SIG-M5 treated with dmso at 0.1 percent for 504 hours (cell line): ENCODE data around the gene ERCC6L2.
A peak's percentile ranks its signal among the peaks of the same experiment; 100 is the strongest.

ENCODE experiments used
- DNase-seq: peaks from one replicate; lab custom pipeline; 2025; ENCODE audit not compliant: unreplicated experiment; lab: John Stamatoyannopoulos, UW

ERCC6L2 gene

DNA sequence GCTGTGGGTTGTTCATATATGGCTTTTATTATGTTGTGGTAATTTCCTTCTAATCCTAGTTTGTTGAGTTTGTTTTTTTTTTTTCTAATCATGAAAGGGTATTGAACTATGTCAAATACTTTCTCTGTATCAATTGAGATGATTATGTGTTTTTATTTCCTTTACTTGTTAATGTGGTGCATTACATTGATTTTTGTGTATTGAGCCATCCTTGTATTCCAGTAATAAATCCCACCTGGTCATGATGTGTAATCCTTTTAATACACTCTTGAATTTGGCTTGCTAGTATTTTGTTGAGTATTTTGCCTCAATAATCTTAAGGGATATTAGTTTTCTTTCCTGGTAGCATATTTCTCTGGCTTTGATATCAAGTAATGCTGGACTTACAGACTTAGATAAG is 13.1 kb upstream of the ERCC6L2 start:
- DNase-seq: no peak

DNA sequence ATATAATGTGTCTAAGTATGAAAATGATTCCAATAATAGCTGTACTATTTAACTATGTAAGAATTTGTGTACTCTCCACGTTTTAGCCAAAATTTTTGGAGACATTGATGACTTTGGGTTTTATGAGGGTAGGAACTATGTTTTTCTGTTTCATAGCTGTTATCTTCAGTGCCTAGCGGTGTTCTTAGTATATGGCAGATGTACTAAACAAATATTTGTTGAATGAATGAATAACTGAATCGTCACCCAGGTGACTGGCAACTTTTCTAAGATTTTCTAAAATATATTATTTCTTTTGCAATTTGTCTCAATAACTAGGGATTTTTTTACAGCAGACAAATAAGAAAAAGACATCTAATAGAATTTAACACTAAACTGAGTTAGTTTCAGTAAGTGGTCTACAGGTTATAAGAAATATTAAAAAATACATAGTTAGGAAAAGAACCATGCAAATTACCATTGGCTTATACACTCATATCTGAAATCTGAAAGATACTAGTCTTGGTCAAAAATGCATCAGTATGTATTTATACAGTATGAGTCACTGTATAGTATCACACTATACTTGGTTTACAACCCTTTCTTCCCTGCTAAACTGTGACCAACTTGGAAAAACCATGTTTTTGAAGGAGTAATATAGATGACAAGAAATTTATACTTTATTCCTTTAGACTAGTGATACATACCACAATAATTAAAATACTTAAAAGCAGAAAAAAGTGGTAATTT is 10.5 kb upstream of the ERCC6L2 start:
- no peak for DNase-seq

DNA sequence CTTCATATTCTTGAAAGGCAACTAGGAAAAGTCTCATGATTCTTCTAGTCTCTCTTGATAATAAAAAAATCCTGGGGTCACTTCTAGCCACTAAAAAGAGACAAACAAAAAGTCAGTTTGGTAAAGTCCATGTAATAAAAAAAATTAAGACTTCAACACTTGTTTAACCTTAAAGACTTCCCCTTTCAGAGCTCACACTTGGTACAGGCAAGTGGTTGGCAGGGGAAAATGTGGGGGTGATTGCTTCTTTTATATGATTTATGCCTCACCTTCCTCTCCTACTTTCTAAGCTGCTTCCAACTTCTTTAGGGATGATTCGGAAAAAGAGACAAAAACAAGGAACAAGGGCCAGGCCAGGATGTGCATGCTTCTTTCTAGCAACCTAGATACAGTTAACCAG is 5.1 kb upstream of the ERCC6L2 start:
- DNase-seq: no peak

DNA sequence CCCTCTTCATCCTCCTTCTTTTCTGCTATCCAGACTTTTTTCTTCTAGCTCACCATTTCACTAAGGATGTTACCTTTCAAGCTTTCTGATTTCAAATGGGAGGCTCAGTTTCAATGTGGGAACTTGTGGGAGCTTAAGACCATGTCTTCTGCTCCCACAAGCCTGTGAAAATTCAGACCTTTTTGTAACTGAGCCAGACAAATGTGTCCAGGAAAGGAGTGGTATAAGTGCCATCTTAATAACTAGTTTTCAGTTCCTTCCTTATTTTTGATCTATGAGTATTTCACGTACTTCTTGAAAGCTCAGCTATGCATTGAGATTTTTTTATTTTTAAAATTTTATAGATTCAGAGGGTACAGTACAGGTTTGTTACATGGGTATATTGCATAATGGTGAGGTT is 4.6 kb upstream of the ERCC6L2 start:
- no peak for DNase-seq

DNA sequence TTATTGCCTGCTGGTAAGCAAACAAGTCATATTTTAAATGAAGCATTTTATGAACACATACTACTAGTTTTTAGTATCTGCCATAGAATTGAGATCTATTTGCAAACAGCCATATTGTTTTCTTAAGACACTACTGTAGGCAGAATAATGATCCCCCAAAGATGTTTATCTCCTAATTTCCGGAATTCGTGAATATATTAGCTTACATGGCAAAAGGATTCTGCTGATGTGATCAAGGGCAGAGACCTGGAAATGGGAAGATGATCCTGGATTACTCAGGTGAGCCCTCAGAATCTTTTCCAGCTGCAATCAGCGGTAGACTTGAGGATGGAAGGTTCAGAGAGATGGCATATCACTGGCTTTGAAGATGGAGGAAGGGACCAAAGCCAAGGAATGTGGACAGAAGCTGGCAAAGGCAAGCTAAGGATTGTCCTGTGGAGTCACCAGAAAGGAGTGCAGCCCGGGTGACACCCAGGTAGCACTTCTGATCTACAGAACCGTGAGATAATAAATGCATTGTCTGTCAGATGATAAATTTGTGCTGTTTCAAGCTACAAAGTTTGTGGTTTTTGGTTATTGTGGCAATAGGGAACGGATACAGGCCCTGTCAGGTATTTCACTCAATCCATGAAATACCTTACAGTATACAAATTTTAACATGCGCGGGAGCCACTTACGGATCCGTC is 1.0 kb upstream of the ERCC6L2 start:
- DNase-seq: no peak

DNA sequence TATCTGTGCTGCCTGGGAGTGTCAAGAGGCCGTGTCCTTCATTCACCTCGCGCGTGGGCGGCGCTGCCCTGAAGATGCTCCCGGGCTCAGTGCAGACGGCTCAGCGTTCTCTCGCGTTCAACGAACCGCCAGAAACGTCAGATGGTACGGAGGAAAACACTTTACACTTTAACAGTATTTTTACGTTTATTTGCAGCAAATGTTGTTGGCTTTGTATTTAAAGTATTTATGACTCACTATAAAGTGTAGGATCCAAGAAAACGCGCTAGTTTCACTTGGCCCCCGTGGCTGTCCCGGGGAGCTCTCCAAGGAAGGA is 544 bp upstream of the ERCC6L2 start:
- DNase-seq: peak; percentile 28

GRCh38 chr9:95876138-95876444 is 600 bp downstream of the ERCC6L2 start:
- DNase-seq: no peak

DNA sequence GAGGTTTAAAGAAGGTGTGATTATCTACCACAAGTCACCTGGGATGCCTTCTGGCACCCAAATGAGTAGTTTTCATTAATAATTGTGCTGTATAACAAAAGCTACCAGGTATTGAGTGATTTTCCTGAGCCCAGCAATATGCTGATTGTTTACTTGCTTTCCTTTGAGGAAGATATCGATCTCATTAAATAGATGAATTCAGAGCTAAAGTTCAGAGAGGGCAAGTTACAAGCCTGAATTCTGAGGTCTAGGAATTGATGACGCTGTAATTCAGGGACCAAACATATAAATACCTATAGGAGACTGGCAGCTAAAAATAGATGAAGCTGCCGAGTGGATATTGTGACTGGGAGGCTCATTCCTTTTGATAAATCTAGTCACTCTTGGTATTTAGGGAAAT is 1.1 kb downstream of the ERCC6L2 start:
- peak; percentile 32 for DNase-seq

GRCh38 chr9:95877984-95878383 is 2.5 kb downstream of the ERCC6L2 start:
- no peak for DNase-seq

DNA sequence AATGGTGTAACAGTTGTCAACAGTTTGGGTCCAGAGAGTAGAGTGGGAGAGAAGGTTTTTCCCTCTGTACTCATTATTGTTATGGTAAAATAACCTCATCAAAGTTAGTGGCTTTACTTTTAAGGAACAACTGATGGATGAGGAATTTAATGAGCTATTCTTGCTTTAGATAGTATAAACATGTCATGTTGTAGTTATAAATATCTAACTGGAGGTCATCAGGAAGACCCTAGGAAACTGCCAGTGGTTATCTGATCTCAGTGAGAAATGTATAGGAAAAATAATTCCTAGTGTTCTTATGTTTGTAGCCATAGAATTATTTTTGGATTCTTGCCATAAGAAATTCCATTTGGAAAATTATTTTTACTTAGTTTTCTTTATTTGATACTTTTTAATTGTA is 4.1 kb downstream of the ERCC6L2 start:
- DNase-seq: no peak

DNA sequence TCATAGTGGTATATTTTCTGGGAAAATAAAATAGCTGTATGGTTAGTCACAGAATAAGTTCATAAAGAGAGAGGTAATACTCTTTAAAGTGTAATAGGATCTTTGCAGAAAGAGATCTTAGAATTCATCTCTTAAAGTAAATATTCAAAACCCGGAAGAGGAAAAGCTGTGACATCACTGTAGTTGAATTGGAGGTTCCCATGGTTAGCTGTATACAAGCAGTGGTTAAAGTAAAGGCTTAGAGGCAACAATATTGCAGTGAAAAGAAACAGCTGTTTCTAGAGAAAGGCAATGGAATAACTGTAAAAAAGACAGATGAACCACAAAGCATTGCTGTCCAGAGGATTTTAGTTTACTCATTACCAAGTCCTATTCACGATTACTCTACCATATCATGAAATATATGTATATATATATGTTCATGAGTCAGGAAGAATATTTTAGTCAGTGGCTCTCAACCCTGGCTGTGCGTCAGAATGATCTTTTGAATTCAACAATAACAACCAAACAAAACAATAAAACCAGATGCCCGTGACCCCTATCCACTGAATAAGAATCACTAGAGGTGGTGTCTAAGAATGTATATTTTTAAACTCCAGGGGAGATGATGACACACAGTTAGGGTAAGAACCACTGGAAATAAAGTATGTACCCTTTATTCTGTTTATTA is 4.7 kb downstream of the ERCC6L2 start:
- peak; percentile 43 for DNase-seq

DNA sequence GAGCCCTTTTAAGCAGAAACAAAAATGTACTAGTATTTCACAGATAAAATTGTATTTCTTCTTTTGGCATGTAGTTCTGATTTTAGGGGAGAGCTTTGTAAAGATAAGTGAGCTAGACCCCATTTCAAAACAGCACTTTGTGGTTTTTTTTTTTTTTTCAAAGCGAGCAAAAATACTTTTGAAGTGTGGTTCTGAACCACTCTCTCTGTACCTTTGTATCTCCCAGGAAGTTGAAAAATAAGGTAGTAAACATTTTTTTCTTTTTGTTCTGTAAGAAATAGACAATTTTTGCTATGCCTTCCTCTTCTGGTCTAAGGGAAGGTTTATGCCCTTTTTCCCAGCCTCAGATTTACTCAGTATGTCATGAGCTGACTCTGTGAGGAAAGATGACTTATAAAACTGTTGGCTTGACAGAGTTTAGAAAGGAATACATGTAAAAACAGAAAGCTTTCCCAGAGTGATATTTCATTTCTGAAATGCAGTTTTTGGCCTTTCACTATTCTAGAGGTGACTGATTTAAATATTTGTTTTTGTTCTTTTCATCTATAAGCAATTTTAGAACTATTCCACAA is 12.5 kb downstream of the ERCC6L2 start:
- DNase-seq: no peak

- no peak for DNase-seq
Measured at GRCh38 chr9:95890594-95890993, 15.1 kb downstream of the ERCC6L2 start.

GRCh38 chr9:95891067-95891671 is 15.7 kb downstream of the ERCC6L2 start:
- no peak for DNase-seq

- DNase-seq: no peak
Measured at GRCh38 chr9:95892690-95893089, 17.2 kb downstream of the ERCC6L2 start.

- DNase-seq: no peak
Measured at GRCh38 chr9:95896580-95896979, 21.1 kb downstream of the ERCC6L2 start.

DNA sequence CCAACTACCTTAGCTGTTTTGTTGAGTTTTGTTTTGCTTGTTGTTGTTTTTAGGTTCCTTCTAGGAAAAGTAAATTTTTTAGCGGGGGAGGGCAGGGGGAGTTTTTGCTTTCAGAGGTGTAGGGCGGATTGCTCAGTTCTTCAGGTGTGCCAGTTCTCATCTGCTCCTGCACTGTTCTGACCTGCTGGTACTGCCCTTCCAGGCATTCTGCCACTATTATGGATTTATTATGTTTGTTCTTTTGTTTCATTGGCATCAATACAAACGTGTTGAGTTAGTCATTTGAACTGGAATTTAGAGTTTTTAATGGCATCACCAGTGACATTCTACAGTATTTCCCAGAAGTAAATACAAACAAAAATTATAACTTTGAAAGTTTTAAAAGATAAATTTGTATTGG is 26.0 kb downstream of the ERCC6L2 start:
- DNase-seq: no peak

DNA sequence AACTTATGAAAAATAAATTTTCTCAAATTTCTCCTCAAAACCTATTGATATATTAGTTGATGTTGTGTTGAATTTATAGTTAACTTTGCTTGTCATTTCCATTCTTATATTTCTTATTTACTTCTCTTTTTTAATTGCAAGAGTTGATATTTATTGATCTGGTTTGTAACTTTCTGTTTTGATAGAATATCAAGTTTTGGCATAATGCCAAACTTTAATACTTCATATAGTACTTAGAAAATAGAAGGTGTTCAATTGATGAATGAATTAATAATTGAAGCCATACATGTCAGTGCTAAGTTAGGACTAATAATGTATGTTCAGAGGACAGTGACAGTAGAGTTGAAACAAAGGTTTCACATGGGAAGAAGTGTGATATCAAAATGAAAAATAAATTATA is 27.9 kb downstream of the ERCC6L2 start:
- no peak for DNase-seq

- no peak for DNase-seq
Measured at GRCh38 chr9:95907794-95908193, 32.3 kb downstream of the ERCC6L2 start.

GRCh38 chr9:95910023-95910707 is 34.7 kb downstream of the ERCC6L2 start:
- DNase-seq: no peak

DNA sequence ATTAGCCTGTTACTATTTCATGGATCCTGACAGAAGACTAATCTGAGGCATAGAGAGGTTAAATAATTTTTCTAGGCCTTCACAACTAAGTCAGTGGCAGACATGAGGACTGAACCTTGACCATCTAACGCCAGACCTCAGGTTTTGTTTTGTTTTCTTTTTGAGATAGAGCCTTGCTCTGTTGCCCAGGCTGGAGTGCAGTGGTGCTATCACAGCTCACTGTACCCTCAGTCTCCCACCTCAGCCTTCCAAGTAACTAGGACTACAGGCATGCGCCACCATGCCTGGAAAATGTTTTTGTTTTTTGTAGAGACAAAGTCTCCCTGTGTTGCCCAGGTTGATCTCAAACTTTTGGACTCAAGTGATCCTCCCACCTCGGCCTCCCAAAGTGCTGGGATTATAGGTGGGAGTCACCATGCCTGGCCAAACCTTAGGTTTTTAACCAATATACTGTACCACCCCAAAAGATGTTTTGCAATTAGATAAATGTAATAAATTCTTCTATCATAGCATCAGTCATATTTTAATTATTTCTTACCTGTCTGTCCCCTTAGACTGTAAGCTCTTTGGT is 35.4 kb downstream of the ERCC6L2 start:
- DNase-seq: no peak
